Activated CD8-positive, alpha-beta memory T cell treated with anti-CD3 and anti-CD28 coated beads for 1 hour (primary cell): ENCODE measurements around the gene TIMELESS.
"Not testable (repeated sequence)": the region's sequence is repeated elsewhere in the genome, so short reads cannot be mapped to it uniquely, and the experiment has no call there.

Experiments used
- DNase-seq, 2 donors: peaks; one replicate each; pipeline ENCODE4 v3.0.0-alpha.2; 2020; ENCODE audit warnings: low read depth in 1 of 2; ENCODE audit errors: extremely low read depth in 1 of 2

The TIMELESS gene

DNA sequence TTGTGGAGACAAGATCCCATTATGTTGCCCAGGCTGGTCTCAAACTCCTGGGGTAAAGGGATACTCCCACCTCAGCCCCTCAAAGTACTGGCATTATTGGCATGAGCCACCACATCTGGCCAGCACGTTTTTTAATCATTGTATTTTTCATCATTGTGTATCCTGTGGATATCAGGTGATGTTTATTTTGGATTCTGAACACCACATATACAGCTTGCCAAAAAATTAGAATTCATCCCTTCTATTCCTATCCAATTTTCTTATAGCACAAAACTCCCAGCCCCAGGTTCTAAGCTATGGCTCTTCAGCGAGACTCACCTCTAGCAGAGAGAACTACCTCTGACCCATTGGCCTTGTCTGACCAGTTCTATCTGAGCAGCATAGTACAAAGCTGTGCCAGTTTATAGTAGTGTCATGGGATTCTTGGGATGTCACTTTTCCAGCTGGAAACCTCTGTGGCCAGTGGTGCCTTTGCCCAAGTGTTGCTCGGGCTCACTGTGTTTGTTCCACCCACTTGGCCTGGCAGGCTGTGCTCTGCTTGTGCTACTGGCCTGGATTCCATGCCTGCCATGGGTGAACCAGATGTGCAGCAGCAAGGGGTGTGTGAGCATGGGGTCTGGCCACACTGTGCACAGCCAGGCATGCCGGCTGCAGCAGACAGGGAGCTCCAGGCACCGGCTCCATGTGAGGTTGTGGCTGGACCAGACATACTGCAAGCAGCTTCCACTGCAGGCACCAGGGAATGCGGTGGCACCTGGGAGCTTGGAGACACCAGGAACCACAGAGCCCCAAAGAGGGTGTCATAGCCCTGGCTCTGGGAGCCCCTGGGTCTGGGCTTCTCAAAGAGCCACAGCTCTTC is 37.2 kb downstream of the TIMELESS start:
- no peak for DNase-seq

DNA sequence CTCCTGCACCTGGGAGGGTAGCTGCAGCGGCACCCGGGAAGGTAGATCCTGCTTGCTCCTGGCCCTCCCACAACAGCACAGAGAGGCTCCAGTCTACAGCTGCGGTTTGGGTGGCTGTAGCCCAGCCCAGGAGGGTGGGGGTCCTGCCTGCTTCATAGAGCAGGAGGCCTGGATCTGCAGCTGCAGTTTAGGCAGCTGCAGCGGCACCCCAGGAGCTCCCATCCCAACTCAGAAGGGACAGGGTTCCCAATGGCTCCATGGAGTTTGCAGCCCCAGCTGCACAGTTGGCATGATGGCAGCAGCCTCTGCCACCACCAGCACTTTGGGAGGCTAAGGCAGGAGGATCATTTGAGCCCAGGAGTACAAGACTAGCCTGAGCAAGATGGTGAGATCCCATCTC is 38.5 kb downstream of the TIMELESS start:
- no peak for DNase-seq

DNA sequence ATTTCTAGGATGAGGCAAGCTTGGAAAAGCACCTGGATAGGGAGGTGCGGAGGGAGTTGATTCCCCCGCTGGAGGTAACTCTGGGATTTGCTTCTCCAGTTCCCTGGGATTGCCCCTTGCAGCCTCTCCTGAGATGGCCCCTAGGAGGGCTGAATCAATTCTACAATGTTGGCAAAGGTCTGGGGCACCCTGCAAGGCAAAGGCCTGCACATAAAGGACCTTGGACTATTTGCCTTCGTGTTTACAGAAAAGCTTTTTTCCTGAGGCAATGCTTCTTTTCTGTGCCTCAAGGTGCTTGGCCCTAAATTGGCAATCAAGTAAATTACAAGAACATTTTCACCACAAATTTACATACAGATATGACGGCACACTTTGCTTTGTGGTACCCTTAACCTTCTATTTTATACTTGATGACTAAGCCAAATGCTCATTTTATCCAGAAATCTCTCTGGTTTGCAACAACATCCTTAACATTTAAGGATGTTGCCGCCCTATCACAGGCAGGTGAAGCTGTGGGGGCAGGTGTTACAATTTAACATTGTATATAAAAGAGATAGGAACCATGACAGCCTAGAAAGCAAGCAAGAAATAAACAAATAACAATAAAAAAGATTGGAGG is 40.3 kb downstream of the TIMELESS start:
- no peak for DNase-seq

DNA sequence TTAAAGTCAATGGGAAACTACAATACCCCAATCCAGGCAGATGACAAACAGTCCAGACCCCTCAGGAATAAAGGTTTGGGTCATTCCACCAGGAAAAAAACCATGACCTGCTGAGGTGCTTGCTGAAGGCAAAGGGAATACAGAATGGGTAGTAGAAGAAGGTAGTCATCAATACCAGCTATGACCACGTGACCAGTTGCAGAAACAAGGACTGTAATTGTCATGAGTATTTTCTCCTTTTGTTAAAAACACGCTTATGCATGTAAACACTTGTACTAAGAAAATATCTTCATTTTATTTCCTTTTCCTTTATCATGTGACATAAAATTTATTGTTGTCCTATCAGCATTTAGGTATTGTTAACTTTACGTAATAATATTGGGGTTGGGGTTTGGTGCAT is 45.0 kb downstream of the TIMELESS start:
- DNase-seq = not testable (repeated sequence)

DNA sequence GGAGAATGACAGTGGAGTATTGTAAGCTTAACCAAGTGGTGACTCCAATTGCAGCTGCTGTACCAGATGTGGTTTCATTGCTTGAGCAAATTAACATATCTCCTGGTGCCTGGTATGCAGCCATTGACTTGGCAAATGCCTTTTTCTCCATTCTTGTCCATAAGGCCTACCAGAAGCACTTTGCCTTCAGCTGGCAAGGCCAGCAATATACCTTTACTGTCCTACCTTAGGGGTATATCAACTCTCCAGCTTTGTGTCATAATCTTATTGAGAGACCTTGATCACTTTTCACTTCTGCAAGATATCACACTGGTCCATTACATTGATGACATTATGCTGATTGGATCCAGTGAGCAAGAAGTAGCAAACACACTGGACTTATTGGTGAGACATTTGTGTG is 47.6 kb downstream of the TIMELESS start:
- not testable (repeated sequence) for DNase-seq

DNA sequence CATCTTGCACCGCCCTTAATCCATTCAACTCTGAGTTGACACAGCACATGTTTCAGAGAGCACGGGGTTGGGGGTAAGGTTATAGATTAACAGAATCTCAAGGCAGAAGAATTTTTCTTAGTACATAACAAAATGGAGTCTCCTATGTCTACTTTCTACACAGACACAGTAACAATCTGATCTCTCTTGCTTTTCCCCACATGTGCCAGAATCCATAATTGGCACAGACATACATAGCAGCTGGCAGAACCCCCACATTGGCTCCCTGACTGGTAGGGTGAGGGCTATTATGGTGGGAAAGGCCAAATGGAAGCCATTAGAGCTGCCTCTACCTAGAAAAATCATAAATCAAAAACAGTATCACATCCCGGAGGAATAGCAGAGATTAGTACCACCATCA is 48.1 kb downstream of the TIMELESS start:
- not testable (repeated sequence) for DNase-seq

DNA sequence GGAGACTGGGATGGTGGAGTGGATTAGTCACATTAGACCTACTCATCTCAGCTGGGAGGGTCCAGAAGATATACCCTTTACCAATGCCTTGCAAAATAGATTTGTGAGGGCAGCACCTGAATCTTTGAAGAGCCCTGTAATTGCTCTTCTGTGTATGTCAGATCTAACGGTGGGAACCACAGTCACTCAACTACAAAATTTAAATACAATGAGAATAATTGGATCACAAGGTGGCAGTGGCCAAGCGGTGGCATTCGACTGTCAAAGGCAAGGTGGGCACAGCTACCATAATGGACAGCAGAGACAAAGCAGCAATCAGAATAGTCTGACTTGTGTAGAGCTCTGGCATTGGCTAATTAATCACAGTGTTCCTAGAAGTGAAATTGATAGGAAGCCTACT is 49.8 kb downstream of the TIMELESS start:
- DNase-seq = not testable (repeated sequence)

DNA sequence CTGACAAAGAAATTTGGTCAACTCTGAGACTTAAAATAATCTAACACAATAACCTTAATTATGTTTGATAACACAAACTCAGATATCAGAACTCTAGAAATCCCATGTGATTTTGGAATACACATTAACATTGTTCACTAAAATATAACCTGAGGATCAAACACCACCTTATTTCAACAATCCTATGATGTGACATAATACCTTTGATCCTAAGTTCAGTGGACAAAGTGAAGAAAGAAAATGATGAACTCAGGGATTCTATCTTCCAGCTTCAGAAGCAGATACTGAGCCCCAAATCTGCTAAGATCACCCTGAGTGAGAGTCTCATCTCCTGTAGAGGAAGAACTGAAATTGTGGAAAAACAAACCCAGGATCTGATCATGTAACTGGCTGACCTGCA is 50.9 kb downstream of the TIMELESS start:
- no peak for DNase-seq

DNA sequence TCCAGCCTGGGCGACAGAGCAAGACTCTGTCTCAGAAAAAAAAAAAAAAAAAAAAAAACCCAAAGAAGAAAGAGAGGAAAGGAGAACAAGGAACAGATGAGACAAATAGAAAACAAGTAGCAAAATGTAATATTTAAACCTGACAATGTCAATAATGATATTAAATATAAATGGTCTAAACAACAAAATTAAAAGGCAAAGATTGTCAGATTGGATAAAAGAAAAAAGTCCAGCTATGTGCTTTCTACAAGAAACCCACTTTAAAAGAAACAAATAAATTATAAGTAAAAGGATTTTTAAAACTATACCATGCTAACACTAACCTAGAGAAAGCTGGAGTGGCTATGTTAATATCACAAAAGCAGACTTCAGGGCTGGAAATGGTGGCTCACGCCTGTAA is 56.9 kb downstream of the TIMELESS start:
- DNase-seq = no peak

DNA sequence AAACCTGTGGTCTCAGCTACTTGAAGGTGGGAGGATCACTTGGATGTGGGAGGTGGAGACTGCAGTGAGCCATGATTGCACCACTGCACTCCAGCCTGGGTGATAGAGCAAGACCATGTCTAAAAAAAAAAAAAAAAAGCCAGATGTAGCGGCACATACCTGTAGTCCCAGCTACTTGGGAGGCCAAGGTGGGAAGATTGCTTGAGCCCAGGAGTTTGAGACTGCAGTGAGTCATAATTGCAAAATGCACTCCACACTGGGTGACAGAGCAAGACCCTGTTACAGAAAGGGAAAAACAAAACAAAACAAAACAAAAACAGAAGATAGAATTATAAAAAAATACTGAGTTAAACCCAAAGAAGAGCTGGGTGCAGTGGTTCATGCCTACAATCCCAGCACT is 57.5 kb downstream of the TIMELESS start:
- DNase-seq = no peak

DNA sequence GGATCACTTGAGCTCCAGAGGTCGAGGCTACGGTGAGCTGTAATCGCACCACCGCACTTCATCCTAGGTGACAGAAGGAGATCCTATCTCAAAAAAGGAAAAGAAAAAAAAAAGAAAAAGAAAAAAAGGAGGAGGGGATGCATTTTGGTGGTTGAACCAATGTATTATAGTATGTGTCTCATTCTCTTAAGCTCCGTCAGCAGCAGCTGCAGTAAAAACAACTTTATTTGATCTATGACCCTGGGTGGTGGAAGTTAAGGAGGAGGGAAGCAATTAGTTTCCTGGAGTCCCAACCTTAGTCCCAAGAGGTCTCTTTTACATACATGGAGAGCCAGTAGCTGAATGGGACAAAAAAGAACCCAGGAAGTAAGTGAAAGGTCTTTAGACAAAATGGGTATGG is 59.8 kb downstream of the TIMELESS start:
- DNase-seq = no peak

DNA sequence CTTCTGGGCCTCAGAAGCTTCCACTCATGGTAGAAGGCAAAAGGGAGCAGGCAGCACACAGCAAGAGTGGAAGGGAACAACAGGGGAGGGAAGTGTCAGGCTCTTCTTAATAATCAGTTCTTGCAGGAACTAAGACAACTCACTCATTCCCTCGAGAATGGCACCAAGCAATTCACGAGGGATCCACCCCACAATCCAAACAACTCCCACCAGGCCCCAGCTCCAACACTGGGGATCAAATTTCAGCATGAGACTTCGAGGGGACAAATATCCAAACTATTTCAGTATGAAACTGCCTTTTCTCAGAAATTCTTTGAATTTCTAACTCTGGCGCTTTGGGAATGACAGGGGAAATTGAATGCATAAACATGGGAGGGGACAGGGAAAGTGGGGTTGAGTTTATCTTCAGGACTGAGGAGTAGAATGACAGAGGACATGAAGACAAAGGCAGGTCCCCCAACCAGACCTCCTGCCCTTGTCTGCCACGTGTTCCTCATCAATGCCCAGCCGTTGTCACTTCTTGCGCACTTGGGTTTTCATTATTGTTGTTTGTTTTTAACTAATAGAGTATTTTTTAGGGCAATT is 62.0 kb downstream of the TIMELESS start:
- DNase-seq = no peak

DNA sequence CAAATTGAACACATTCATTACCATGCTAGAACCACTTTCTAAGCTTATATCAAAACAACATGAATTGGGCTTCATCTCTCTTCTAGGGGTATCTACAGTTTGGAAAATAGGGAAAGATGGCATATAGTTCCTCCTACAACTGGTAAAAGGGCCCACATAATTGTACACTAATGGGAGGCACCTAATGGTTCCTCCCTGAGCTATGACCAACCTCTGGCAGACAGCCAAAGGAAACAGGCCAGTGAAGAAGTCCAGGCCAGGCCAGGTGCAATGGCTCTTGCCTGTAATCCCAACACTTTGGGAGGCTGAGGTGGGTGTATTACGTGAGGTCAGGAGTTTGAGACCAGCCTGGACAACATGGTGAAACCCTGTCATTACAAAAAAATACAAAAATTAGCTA is 63.4 kb downstream of the TIMELESS start:
- no peak for DNase-seq

DNA sequence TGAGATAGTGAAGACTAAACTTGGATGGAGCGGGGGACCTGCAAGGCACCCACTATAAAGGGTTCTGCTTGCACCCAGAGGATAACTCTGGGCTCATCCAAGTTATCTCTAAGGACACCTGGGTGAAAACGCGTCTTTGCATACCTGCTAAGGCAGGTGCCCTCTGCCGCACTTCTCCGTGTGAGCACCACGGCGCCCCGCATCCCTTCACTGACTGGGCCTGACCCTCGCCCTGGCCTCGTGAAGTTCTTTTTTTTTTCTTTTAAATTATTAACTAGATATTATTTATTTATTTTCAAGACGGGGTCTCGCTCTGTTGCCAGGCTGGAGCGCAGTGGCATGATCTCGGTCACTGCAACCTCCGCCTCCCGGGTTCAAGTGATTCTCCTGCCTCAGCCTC is 66.6 kb downstream of the TIMELESS start:
- no peak for DNase-seq

DNA sequence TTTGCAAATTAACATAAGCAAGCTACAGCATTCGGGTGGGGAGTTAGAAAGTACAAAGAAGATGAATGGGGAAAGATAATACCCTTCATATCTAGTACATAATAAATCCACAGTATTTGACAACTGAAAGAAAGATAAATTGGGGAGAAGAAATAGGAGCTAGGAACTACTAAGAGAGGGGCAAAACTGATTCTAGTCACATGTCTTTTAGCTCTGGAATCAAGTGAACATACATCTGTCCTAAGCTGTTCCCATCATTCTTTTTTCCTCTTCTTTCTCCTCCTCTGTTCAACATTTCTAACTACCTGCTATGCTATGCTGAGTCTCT is 71.3 kb downstream of the TIMELESS start:
- no peak for DNase-seq

DNA sequence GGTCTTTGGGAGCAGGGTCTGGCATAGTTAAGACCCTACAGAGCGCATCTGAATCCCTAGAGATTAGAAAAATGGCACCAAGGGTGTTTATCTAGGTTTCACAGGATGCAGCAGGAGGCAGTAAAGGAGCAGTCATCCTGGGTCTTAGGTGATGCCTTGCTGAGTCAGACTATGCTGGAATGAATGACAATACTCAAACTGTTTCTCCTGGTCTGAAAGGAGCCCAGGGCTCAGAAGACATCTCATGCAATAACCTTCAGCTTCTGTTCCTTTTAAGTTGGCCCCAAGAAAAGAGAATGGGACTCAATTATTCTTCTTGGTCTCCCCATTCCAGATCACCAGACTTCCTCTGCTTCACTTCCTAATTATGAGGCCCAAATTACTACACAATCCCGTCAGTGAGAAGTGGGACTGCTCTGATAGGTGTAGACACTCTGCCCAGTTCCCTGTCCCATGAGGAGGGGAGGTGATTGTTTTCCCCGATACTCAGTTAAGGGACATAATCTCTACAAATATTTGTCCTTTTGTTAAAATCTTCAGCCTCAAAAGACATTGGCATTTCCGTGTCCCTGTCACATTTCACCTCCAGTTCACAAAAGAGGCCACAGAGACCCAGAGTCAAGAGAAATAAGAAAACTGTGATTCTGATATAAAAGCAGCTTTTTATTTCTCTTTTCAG is 71.8 kb downstream of the TIMELESS start:
- no peak for DNase-seq

DNA sequence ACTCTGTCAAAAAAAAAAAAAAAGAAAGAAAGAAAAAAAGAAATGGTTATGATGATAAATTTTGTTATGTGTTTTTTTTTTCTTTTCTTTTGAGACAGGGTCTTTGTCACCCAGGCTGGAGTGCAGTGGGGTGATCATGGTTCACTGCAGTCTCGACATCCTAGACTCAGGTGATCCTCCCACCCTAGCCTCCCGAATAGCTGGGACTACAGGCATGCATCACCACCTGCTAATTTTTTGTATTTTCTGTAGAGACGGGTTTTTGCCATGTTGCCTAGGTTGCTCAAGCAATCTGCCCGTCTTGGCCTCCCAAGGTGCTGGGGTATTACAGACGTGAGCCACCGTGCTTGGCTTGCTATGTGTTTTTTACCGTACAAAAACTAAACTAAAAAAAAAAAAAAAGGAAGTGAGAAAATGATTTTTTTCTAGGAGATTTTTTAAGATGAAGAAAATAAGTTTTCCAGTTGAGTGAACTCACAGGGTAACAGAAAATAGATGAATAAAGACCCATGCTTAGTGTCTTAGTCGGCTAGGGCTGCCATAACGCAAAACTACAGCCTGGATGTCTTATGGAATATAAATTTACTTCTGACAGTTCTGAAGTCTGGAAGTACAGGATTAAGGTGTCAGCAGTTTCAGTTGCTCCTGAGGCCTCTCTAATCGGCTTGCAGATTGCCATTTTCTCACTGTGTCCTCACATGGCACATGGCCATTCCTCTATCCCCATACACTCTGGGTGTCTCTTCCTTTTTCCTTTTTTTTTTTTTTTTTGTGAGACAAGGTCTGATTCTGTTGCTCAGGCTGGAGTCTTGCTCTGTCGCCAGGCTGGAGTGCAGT is 73.4 kb downstream of the TIMELESS start:
- DNase-seq = no peak

DNA sequence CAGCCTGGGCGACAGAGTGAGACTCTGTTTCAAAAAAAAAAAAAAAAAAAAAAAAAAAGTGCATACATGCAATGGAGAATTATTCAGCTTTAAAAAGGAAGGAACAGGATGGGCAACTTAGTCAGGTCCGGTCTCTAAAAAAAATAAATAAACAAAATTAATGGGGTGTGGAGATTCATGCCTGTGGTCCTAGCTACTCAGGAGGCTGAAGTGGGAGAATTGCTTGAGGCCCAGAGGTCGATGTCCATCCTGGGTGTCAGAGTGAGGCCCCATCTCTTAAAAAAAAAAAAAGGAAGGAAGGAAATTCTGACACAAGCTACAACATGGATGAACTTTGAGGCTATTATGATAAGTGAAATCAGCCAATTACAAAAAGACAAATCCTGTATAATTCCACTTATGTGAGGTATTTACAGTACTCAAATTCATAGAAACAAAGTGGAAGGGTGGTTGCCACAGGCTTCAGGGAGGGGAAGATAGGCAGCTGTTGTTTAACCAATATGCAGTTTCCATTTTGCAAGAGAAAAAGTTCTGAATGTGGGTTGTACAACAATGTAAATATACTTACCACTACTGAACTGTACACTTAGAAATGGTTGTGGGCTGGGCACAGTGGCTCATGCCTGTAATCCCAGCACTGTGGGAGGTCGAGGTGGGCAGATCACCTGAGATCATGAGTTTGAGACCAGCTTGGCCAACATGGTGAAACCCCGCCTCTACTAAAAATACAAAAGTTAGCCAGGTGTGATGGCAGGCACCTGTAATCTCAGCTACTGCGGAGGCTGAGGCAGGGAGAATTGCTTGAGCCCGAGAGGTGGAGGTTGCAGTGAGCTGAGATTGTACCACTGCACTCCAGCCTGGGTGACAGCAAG is 74.3 kb downstream of the TIMELESS start:
- DNase-seq = no peak

DNA sequence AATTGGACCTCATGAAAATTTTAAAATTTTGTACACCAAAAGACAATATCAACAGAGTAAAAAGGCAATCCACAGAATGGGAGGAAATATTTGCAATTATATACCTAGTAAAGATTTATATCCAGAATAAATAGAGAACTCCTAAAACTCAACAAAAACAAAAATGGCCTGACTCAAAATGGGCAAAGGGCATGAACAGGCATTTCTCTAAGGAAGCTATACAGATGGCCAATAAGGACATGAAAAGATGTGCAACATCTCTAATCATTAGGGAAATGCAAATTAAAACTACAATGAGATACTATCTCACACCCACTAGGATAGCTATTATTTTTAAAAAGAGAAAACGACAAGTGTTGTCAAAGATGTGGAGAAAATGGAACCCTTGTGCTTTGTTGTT is 75.7 kb downstream of the TIMELESS start:
- DNase-seq = no peak

DNA sequence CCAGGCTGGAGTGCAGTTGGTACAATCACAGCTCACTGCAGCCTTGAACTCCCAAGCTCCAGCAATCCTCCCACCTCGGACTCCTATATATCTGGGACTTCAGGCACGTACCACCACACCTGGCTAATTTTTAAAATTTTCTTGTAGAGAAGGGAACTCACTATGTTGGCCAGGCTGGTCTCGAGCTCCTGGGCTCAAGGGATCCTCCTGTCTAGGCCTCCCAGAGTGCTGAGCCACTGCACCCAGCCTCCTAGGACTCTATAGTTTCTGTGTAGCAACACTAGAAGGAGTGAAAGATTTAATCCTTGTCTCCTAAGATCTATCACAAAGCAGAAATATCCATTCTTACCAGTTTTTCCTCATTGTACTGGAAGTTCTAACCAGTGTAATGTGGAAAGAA is 82.3 kb downstream of the TIMELESS start:
- no peak for DNase-seq
